GM21367 (cell line): ENCODE measurements around the gene POLRMT.
"Not testable (repeated sequence)": the region's sequence is repeated elsewhere in the genome, so short reads cannot be mapped to it uniquely, and the experiment has no call there.

Experiments
- ATAC-seq: cut with Tn5 transposase; IDR thresholded peaks from one replicate; pipeline ENCODE4 v1.9.1; 2021; ENCODE audit not compliant: unreplicated experiment

The POLRMT gene

GRCh38 chr19:629515-629914, 3.8 kb downstream of the POLRMT start:
- not testable (repeated sequence) for ATAC-seq

DNA sequence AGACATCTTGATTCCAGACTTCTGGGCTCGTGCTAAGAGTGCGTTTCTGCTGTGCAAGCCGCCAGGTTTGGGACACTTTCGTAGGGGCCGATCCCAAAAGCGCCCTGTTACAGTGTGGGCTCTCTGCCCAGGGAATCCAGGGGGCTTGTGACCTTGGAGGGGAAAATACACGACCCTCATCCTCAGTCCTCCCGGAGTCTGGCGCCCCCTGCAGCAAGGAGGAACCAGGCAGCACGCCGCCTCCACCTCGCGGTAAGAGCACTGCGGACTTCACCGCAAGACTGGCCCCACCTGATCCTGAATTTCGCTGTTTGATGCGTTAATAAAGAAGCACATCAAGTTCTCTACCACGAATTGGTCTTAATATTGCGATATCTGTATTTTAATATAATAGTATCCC, 5.2 kb downstream of the POLRMT start:
- ATAC-seq, result no peak

DNA sequence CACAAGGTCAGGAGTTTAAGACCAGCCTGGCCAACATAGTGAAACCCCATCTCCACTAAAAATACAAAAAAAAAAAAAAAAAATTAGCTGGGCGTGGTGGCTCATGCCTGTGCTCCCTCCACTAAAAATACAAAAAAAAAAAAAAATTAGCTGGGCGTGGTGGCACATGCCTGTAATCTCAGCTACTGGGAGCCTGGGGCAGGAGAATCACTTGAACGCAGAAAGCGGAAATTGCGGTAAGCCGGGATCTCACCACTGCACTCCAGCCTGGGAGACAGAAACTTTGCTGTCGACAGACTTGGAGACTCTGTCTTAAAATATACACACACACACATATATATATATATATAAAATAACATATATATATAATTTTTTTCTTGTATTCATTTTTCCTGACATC, 6.8 kb downstream of the POLRMT start:
- not testable (repeated sequence) for ATAC-seq

DNA sequence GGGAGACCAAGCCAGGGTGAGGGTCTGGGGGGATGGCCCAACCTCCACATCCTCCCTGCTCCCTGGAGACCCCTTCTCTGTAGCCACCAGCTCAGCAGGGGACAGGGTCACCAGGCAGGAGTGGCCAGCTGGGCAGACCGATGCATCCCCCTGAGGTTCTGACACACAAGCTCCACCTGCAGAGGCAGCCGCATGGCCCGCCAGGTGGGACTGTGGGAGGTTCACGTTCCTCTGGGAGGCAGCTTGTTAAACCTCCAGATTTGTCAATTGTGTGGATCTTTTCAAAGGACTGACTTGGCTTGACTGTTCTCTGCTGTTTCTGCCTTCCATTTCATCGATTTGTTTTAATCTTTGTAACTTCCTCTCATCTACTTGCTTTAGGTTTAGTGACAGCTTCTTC, 8.1 kb downstream of the POLRMT start:
- no peak for ATAC-seq

- ATAC-seq, result no peak
Observed at GRCh38 chr19:624433-625109, 8.8 kb downstream of the POLRMT start.

DNA sequence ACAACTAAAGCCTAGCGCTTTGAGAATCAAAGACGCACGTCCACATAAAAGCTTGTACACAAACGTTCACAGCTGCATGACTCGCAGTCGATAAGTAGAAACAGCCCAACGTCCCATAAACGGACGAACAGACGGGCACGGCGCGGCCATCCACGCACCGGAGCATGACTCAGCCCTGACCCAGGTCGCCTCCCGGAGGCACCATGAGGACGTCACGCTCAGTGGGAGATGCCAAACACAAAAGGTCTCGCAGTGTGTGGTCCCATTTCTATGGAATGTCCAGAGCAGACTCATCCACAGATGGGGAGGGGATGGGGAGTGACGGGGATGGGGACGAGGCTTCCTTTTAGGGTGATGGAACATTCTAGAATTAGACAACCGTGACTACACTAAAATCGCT, 9.4 kb downstream of the POLRMT start:
- ATAC-seq, result no peak

DNA sequence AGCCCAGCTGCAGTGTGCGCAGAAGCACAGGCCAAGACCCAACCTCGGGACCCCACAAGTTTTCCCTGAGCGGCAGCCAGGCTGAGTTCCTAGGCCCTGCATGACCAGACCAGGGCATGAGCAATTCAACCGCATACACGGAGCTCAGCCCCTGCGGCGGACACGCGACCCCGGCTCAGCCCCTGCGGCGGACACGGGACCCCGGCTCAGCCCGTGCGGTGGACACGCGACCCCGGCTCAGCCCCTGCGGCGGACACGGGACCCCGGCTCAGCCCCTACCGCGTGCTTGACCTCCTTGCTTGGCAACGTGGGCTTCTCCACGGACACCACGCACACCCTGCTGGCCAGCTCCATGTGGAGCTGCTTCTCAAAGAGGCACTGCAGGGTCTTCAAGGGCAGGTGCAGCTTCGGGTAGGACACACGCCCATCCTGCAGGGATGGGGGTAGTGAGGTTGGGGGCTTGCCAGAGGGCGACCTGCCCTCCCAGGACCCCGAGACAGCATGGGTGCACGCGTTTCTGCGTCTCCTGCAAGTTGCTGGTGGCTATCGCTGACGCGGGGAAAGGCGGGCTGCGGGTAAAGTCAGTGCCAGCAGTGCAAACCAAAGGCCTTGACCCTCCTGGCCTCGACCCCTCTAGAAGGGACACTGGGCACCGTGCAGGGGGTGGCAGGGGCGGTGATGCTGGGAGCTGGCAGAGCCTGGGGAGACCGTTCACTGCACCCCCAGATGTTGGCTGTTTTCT, 10.0 kb downstream of the POLRMT start:
- no peak for ATAC-seq

- no peak for ATAC-seq
Observed at GRCh38 chr19:622666-623065, 10.7 kb downstream of the POLRMT start.

DNA sequence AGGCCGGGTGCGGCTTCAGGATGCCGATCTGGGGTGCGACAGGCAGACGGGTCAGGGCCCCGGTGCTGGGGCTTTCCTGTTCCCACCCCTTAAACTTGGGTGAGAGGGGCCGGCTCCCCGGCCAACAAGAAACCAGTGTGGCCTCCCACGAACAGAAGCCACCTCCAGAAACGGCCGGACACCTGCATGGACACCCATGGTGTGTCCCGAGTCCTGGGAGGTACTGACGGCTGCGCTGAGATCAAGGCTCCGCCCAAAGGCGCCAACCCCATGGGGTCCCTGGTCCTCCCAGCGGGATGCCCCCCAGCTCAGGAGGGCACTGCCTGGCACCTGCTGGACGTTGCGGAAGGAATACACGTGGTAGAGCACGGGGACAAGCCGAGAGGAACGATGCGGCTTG, 11.5 kb downstream of the POLRMT start:
- ATAC-seq, result no peak

DNA sequence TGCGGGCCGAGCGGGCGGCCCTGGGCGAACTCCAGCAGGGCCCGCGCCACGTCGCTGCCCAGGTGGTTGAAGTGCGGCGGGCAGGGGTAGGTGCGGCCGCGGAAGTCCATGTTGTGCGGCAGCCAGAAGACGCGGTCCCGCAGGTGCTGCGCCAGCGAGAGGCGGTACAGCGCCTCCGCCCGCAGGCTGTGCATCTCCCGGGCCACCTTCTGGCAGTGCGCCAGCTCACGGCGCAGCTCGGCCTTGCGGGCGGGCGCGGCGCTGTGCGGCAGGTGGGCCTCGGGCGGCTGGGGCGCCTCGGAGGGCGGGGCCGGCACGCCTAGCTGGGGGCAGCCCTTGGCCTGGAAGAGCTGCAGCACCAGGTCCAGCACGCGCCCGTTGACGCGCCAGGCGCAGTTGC, 12.1 kb downstream of the POLRMT start:
- ATAC-seq, result not testable (repeated sequence)

- ATAC-seq, result no peak
Observed at GRCh38 chr19:620166-620862, 13.0 kb downstream of the POLRMT start.

- no peak for ATAC-seq
Observed at GRCh38 chr19:619286-620002, 13.9 kb downstream of the POLRMT start.

DNA sequence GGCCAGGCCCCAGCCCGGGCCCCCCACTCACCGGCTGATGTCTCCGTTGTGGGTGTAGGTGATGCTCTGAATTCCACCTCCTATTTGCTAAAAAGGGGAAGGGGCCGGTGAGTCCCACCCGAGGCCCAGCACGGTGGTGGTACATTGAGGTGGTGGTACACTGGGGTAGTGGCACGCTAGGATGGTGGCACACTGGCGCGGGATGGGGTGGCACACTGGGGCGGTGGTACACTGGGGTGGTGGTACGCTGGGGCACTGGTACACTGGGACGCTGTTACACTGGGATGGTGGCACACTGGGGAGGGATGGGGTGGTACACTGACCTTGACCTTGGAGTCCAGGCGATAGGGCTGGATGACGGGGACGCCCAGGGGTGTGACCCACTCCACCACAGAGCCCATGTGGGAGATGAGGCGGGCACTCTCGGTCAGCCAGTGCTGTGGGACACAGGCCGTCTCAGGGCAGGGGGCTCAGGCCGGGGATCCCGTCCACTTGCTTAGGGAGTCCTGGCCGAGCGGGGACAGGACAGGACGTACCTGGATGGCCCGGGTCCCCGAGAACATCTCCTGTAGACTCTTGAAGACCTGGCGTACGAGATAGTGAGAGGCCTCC, 14.6 kb downstream of the POLRMT start:
- no peak for ATAC-seq

DNA sequence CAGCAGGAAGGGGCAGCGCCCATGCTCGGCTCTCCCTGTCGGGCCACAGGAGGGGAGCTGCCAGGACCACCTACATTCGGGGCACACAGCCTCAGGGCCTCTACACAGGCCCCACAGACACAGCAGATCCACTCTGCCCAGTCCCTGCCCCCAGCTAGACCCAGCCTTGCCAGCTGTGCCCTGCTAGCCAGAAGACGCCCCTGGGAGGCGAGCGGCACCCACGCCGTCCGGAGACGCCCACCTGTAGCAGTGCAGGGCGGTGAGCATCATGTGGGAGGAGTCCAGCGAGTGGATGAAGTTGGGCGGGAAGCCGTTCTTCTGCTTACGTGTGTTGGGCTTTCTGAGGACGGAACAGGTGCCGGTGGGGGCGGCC, 15.1 kb downstream of the POLRMT start:
- ATAC-seq, result no peak

DNA sequence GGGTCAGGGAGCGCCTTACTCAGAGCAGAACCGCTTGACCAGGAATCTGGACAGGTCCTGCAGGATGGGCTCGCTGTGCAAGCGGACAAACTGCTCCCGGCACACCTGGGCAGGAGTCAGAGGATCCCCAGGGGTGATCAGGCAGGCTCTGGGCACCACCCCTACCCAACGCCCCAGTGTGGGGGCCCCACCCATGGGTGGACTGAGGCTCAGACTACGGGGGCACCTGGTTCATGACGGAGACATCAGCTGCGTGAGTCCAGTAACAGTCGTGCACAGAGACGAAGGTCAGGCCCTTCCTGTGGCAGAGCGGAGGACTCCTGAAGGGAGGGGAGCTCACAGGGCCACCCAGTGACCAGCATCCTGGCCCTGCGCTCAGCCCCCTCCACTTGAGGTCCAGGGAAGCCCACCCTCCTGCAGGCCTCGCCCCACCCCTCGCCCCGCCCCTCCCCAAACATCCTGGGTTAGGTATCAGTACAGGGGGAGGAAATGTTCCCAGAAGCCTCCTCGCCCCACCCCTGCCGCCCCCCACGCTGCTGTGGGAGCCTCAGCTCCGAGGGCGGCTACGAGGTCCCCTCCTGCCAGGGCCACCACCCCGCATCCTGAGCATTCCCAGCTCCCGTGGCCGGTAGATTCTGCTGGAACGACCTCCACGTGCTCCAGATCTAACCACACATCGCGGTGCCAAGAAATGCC, 15.6 kb downstream of the POLRMT start:
- ATAC-seq, result no peak

DNA sequence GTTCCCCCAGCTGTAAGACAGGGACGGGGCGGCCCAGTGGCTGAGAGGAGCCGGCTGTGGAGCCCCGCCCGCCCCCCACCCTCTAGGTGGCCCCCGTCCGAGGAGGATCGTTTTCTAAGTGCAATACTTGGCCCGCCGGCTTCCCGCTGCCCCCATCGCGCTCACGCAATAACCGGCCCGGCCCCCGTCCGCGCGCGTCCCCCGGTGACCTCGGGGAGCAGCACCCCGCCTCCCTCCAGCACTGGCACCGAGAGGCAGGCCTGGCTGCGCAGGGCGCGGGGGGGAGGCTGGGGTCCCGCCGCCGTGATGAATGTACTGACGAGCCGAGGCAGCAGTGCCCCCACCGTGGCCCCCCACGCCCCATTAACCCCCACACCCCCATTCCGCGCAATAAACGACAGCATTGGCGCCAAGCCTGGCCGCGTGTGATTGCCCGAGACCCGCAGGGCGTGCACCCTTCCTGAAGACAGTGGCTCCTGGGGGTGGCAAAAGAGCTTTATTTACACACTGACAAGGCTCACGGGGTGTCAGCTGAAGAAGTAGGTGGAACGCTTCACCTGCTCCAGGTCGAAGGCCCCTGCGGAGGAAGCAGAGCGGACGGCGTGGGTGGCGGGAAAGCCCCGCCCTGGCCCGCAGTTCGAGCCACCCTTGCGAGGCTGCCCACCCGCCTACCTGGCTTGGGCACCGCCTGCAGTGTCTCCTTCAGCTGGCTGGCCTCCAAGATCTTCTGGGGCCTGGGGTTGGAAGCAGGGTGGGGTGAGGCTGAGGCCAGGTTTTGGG, 16.4 kb downstream of the POLRMT start:
- no peak for ATAC-seq

- no peak for ATAC-seq
Observed at GRCh38 chr19:616062-616700, 17.2 kb downstream of the POLRMT start.

GRCh38 chr19:615619-616018, 17.7 kb downstream of the POLRMT start:
- no peak for ATAC-seq
